ENCODE measurements around the gene PYGO2.

- TF ChIP-seq CTCF (IDR thresholded peaks at IDR 0.05) = no peak
- no peak for TF ChIP-seq EP300 (IDR thresholded peaks at IDR 0.05)
These were observed 16.2 kb downstream of the PYGO2 start for GRCh38 chr1:154945160-154945961.

All from gastroesophageal sphincter (tissue), 3 donors.